ENCODE data around the gene SIAH1.
"Not testable (repeated sequence)": the region's sequence is repeated elsewhere in the genome, so short reads cannot be mapped to it uniquely, and the experiment has no call there.

Gene SIAH1

GRCh38 chr16:48366165-48367093 lies 18.8 kb downstream of the SIAH1 start:
- no peak for DNase-seq (ENCODE audit: low read depth in 2 of 2)

GRCh38 chr16:48365601-48366164 lies 19.5 kb downstream of the SIAH1 start:
- peak; percentile 31 to 49 for DNase-seq (ENCODE audit: low read depth in 2 of 2)

DNA sequence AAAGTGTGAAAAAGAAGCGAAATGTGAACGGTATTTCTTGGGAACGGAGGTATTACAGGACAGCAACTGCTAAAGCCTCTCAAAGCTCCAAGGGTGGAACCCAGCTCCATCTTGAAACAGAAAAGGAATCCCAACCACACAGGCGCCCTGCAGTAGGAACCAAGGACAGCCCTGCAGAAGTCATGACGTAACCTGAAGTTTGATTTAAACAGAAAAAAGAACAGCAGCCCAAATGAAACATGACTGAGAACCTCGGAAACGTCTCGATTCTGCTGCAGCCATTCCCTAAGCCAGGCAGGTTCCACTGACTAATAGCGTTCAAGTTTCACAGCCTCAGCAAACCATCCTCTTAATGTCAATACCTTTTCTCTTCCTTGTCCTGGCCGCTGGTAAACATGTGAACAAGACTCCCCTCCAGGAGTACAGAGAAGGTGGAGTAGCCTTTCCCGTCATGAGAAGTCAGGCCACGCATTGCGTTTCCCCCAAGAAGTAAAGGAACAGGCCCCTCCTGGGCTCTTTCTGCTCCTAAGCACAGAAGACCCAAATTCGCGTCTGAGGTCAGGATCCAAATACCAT lies 20.1 kb downstream of the SIAH1 start:
- no peak for DNase-seq (ENCODE audit: low read depth in 2 of 2)

DNA sequence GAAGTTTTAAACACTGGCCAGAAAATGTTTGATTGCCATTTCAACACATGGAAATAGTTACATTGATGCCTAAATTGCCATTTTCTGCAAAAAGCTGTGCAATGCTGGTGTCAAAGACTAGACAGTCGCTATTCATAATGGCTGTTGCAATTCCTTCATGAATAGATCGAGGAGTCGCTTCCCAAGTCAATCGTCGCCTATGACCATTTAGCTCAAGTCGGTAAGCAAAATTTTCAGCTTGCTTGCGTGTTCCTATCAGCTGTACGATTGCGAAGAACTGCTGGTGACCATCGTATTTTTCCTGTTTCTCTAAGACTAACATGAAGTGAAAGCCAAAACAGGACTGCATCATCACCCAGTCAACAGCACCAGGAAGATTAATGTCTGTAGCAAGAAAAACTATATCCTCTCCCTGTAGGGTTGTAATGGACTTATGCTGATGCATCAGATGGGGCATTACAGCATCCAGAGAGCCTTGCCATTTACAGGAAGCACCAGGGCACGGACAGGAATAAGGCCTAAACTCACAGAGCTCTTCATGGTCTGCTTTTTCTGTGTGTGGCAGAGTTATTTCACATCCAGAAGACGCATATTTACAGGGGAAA lies 23.6 kb downstream of the SIAH1 start:
- no peak for DNase-seq (ENCODE audit: low read depth in 2 of 2)

GRCh38 chr16:48361012-48361411 lies 24.2 kb downstream of the SIAH1 start:
- no peak for DNase-seq (ENCODE audit: low read depth in 2 of 2)

GRCh38 chr16:48359983-48360382 lies 25.2 kb downstream of the SIAH1 start:
- no peak for DNase-seq (ENCODE audit: low read depth in 2 of 2)

GRCh38 chr16:48358419-48358818 lies 26.8 kb downstream of the SIAH1 start:
- no peak for DNase-seq (ENCODE audit: low read depth in 2 of 2)

- no peak for DNase-seq (ENCODE audit: low read depth in 2 of 2)
Observed at GRCh38 chr16:48356633-48357376, 28.4 kb downstream of the SIAH1 start.

DNA sequence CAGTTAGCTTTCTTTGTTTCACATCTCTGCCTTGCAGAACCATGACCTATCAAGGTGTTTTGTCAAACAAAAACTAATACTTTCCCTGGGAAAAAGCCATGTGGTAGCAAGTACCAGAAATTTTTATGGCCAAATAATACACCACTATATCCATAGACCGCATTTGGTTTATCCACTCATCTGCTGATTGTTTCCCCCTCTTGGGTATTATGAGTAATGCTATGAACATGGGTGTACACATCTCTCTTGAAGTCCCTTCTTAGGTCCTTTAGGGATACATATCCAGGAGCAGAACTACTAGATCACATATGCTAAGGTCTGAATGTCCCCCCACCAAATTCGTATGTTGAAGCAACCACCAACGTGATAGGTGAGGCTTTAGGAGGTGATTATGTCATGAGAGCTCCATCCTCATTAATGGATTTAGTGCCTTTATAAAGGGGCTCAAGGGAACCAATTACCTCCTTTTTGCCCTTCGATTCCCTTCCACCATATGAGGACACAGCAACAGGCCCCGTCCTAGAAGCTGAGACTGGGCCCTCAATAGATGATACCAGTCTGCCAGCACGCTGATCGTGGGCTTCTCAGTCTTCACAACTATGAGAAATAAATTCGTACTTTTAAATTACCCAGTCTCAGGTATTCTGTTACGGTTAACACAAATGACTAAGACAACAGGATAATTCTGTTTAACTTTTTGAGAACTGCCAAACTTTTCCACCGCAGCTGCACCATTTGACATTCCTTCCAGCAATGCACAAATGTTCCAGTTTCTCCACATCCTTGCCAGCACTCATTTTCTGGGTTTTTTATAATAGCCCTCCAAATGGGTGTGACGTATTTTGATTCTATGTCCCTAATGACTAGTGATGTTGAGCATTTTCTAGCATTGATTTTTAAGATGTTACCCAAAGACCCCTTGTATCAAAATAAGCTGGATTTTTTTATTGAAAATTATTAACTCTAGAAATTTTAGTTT lies 30.0 kb downstream of the SIAH1 start:
- DNase-seq (ENCODE audit: low read depth in 2 of 2), result no peak

GRCh38 chr16:48354385-48354784 lies 30.8 kb downstream of the SIAH1 start:
- DNase-seq (ENCODE audit: low read depth in 2 of 2), result not testable (repeated sequence)

GRCh38 chr16:48353565-48354163 lies 31.5 kb downstream of the SIAH1 start:
- peak; percentile 24 to 32 for DNase-seq (ENCODE audit: low read depth in 2 of 2)

- no peak for DNase-seq (ENCODE audit: low read depth in 2 of 2)
Observed at GRCh38 chr16:48352648-48353390, 32.4 kb downstream of the SIAH1 start.

GRCh38 chr16:48350736-48351135 lies 34.5 kb downstream of the SIAH1 start:
- DNase-seq (ENCODE audit: low read depth in 2 of 2), result no peak

GRCh38 chr16:48347980-48348379 lies 37.2 kb downstream of the SIAH1 start:
- DNase-seq (ENCODE audit: low read depth in 2 of 2), result no peak

- DNase-seq (ENCODE audit: low read depth in 2 of 2), result no peak
Observed at GRCh38 chr16:48347191-48347865, 37.9 kb downstream of the SIAH1 start.

DNA sequence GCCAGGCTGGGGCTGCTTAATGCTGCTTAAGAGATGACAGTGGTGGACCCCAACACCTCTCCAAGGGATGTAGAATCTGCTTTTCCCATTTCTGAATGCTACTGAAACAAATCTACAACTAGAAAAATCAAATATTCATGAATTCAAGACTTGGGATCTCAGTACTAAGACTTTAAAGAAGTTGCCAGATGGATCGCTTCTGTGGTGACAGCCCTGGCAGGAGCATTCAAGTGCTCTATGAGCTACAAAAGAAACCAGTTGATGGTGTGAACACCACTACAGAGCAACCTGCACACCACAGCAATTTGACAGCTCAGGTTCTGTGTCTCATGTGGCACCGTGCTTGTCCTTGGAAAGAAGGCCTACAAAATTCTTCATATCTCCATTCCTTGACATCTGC lies 42.6 kb downstream of the SIAH1 start:
- no peak for DNase-seq (ENCODE audit: low read depth in 2 of 2)

DNA sequence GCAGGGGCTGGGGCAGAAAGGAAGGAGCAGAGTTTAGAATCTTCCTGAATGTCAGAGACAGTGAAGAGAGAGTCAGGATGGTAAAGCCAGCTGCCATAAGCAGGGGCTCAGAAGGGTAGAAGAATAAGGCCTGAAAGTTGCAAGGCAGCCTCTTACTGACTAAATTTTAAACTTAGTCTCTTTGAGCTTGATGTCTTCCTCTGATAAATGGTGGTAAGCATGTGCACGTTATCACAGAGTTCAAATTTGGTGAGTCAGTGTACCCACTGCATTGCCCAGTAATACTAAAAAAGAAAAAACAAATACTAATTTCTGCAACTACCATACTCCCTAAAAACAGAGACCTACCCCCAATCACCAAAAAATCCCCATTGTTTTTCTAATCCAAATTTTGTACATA lies 45.2 kb downstream of the SIAH1 start:
- DNase-seq (ENCODE audit: low read depth in 2 of 2), result no peak

GRCh38 chr16:48335961-48336360 lies 49.3 kb downstream of the SIAH1 start:
- DNase-seq (ENCODE audit: low read depth in 2 of 2), result no peak

DNA sequence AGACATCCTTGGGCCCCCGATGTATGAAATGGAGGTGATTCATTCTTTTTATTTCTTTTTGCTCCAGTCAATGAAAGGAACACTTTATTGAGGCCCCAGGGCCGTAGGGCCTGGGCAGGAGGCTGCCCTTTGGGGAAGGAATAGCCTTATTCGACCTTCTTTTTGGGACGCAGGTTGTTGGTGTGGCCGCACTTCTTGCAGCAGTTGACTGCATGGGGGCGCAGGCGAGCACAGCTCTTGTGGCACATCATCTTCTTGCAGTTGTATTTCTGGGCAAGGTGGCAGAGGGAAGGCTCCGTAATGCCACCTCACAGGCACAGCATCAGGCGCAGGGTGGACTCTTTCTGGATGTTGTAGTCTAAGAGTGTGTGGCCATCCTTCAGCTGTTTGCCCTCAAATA lies 50.9 kb downstream of the SIAH1 start:
- no peak for DNase-seq (ENCODE audit: low read depth in 2 of 2)

Data from stimulated activated CD8-positive, alpha-beta memory T cell treated with anti-CD3 and anti-CD28 coated beads, Interleukin-7, amount 100 ng/mL, for 1 hour (primary cell).